ENCODE measurements around the gene FHOD3. TPM values are rescaled to one million over a fixed set of nuclear protein-coding genes. Genes with fewer than 3 reads are reported as not detected.

Gene FHOD3
- polyA plus RNA-seq, 1 donor: 42.9 TPM

DNA sequence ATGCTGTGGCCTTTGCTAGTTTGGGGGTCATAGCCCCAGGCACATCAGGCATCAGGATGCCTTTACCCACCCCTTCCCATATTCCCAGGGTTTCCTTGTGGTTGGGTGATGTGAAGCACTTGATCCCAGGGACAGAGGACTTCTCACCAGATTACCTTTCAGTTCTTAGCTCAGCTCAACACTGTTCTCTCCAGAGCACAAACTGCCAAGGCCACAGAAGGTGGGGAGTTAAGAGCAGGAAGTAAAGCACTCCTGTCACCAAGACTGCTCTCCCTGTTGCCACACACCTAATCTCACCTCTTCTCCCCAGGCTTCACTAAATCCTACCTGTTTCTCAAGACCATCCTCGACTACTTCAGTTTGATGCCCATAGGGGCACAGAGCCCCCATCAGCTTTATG, 25.9 kb downstream of the FHOD3 start:
- DNase-seq: no peak

- no peak for DNase-seq
These were observed 28.3 kb downstream of the FHOD3 start for GRCh38 chr18:36325846-36326245.

DNA sequence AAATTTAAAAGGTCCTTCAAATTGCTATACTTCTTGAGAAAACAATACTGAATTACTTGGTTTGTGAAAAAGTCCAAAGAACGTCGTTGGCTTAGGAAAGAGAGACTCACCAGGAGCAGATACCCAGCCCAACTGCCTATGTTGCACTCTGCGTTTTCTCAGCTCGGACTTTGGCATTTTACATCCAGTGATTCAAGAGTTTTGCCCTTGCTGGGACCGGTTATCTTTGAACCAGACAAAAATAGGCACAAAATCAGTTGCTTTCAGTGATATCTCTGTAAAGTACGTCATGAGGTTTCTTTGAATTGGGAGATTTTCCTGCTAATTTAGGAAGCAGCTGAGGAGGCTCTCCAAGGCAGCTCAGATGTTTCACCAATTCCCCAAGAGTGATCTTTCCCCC, 29.3 kb downstream of the FHOD3 start:
- DNase-seq: no peak

DNA sequence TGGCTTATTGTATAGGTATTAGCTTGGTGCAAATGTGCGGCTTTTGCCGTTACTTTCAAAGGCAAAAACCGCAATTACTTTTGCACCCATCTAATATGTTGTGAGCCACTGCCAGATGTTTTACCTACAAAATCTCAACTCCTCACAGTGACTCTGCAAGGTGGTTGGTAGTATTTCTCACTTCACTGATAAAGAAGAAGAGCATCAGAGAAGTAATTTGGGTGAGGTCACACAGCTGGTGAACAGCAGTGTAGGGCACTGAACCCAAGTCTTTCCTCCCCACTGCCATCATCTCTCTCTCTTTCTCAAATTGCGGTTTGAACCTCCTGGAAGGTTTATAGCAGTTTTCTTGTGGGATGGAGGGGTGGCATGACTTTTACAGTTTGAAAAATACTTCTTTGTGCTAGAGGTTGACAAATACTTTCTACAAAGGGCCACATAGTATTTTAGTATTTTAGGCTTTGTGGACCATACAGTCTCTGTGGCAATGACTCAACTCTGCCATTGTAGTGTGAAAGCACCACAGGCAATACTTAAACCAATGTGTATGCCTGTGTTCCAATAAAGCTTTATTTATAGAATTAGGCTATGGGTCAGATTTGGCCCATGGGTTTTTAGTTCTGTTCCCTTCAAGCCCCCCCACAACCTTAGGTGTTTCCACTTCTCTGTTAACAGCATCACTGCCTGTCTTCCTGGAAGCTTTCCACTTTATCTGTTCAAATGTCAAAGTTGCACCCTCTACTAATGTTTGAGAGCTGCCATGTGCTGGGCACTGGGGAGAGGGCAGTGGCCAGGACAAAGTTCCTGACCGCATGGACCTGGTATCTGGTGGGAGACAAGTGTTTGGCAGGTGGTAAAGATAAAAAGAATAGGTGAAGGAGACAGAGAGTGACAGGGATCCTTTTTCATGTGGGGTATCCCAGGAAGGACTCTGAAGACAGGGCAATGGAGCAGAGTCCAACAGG, 30.1 kb downstream of the FHOD3 start:
- DNase-seq: no peak

DNA sequence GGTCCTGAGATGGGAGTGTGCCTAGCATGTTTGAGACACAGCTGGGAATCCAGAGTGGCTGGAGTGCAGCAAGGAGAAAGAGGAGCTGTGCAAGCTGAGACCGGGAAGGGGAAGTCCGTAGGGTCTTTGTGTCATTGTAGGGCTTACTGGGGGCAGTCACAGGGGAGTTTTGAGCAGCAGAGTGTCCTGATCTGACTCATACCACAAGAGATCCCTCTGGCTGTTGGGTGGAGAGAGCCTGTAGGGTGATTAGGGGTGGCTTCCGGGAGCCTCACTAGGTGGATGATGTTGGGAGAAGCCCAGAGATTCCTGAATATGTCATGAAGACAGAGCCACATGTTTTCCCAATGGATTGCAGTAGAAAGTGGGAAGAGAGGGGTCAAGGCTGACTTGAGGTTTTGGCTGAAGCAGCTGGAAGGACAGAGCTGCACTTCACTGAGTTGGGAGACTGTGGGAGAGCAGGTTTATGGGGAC, 30.9 kb downstream of the FHOD3 start:
- no peak for DNase-seq

GRCh38 chr18:36328916-36329315, 31.4 kb downstream of the FHOD3 start:
- DNase-seq: no peak

DNA sequence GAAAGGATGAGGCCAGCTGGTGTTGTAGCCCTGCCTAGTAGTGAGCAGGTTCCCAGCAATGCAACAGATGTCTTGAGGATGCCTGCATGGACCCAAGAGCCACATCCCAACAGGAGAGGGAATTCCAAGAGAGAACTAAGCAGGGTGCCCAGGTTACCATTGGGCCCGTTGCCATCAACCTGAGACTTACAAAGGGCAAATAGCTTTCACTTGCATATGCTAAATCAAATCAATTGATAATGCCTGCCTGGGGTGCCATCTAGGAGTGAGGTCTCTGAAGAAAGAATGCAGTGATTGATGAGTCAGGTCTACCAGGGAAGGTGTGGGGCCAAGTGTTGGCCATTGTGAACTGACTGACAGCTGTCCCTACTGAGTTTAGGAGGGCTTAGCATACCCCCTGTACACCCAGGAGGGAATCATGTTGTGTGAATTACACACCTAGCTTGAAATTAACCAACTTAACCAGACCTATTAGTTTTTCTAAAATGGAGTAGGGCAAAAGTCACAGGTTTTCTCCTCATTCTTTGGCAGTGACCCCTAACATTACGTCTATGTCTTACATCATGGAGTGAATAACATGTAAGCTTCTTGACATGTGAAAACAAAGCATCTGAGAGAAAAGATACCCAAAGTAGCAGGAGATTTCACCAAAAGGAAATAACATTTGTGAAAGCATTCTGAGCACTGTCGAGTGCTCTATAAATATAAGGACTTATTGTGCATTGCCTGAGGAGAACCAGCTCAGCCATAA, 32.3 kb downstream of the FHOD3 start:
- DNase-seq: no peak

DNA sequence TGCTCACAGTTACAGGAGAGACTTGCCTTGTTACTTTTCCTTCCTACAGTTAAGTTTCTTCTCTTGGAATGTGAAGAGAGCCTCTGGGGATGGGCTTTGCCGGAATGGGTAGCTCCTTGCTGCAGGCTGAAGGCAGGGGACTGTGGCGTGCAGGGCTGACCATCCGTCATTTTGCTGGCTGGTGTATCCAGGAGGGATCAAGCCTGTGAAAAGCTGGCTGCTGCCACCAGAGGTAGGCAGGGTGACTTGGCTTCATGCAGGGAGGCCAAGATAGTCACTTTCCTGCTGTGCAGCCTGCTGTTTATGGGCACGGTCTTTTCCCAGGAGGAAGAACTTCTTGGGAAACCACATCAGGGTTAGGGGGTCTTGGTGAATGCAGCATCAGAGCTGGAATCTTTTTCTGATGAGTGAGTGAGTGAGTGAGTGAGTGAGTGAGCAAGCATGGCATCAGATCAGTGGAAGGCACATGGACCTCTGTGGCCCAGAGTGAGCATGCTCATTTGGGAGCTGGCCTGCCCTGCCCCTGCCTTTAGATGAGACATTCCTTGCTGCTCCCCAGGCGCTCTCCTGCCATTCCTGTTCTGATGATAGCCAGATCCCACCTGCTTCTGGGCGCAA, 33.0 kb downstream of the FHOD3 start:
- no peak for DNase-seq

DNA sequence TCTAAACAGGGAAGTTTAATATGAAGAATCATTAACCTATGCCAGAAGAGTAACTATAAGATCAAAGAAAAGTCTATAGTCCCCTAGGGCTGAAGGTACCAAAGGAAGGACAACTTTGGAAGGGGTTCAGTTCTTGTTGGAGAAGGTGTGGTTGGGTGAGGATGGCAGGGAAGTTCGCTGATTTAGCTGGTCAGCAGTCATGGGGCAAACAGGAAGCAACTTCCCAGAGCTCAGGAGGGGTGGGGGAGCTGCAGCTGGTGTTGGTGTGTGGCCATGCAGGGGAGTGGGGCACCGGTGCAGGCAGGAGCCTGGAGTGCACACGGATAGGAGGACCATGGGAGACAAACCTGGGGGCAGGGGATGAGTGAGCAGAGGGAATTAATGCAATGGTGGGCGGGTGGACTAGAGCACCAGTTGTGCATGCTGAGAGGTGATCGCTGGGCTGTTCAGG, 34.0 kb downstream of the FHOD3 start:
- no peak for DNase-seq

- no peak for DNase-seq
These were observed 35.9 kb downstream of the FHOD3 start for GRCh38 chr18:36333414-36333813.

DNA sequence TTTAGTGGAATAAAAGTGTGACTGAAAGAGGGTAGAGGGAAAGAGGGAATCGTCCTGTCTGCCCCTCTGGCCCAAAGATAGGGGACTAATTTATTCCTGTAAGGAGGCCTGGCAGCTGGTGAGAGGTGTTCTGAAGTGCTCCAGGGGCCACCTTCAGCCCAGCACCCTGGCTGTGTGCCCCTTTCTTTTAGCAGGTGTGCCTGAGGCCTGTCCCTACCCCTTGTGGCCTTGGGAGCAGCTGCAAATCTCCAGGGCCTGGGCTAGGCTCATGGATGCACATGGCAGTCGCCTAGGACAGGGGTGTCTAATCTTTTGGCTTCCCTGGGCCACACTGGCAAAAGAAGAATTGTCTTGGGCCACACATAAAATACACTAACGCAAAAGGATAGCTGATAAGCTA, 37.3 kb downstream of the FHOD3 start:
- DNase-seq: no peak

DNA sequence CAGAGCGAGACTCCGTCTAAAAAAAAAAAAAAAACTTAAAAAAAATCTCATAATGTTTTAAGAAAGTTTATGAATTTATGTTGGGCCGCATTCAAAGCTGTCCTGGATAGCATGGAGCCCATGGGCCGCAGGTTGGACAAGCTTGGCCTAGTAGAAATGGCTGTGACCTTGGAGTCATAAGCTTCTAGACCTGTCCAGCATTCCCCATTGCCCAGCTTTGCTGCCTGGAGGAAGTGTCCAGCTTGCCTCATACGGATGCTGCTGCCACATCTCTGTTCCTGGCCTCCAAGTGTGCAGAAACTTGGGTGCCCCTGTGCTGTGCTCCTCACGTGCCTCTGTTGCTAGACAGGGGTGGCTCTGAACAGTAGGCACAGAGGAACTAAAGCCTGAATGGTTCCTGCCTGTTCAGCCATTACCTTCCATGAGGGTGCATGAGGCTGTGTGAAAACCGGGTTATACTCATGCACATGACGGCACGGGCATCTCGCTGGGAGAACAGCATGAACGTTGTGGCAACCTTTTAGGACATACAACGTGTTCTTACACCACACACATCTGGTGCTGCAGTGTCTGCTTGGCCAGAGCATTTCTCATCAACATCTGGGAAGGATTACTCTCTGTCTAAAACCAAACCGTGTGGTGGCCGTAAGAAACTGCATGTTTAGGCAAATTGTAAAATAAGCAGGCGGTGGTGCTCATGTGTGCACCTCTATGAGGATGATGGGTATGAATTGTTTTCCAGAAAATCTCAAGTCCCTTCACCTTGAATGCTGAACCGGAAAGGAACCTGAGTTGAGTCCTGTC, 38.2 kb downstream of the FHOD3 start:
- no peak for DNase-seq

- DNase-seq: no peak
These were observed 40.3 kb downstream of the FHOD3 start for GRCh38 chr18:36337679-36338402.

DNA sequence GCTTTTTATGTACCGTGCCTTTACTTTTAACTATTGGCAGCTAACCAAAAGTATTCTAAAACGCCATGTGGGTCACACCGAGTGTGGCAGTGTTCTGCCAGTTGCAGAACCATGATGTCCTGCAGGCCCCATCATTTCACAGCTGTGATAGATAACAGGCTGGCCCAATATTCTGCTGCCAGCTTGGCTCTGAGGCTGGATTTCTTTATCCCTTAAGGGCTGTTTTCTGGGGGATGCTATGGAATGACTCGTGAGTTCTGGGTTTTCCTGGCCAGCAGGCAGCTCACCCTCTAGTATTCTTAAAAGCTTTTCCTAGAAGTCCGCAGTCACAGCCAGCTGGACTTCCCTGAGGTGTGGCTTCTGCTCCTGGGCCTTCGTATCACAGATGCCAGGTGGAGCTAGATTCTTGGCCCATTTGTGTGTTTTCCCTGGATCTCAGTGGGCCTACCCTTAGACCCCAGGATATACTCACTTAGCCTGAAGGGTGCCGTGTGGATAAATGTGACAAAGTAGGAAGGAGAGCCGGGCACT, 41.0 kb downstream of the FHOD3 start:
- DNase-seq: no peak

- peak; percentile 37 for DNase-seq
These were observed 42.7 kb downstream of the FHOD3 start for GRCh38 chr18:36340246-36340645.

DNA sequence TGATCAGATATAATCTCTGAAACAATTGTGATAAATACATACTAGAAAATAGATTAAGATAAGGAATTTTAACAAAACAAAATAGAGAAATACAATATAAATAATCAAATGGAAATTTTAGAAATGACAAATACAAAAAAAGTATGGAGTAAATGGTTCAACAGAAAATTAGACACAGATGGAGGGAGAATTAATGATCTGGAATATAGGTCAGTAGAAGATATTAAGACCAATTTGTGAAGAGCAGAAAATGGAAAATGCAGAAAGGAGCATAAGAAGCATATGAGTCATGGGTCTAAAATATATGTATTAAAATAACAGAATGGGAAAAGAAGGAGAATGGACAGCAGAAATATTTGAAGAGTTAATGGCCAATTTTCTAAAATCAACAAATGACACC, 44.4 kb downstream of the FHOD3 start:
- no peak for DNase-seq

GRCh38 chr18:36348331-36348730, 50.8 kb downstream of the FHOD3 start:
- no peak for DNase-seq

- DNase-seq: no peak
These were observed 51.5 kb downstream of the FHOD3 start for GRCh38 chr18:36348971-36349417.

- DNase-seq: no peak
These were observed 52.0 kb downstream of the FHOD3 start for GRCh38 chr18:36349552-36349951.

DNA sequence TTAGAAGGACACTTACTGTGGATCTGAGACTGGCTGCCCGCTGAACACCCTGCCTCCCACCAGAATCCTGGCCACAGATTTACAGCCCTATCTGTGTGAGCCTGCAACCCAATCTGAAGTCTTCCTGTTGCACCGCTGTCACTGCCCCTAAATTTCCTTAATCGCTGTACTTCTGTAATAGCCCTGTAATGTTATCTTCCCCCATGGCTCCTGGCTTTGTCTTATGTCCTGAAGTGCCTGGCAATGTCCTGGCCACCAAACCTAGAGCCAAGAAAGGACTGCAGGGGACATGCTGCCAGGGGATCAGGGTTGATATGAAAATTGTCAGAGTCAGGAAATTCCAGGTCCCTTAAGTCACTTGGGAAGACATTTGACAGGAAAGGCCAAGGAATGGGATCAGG, 52.7 kb downstream of the FHOD3 start:
- no peak for DNase-seq

GRCh38 chr18:36350839-36351469, 53.4 kb downstream of the FHOD3 start:
- no peak for DNase-seq
